HUES6 (cell line): ENCODE results near the gene ABCD1.

Experiments used
- H3K27ac ChIP-seq: 2 replicates; pipeline ENCODE4 v1.7.0; 2013; ENCODE audit warnings: low read depth, mild to moderate bottlenecking, low read length, inconsistent platforms
- H3K27me3 ChIP-seq: 2 replicates; pipeline ENCODE4 v1.6.1; 2013; ENCODE audit warnings: low read length; ENCODE audit not compliant: control insufficient read depth, insufficient read depth
- H3K36me3 ChIP-seq: 2 replicates; pipeline ENCODE4 v1.6.1; 2013; ENCODE audit warnings: low read length; ENCODE audit not compliant: control insufficient read depth, insufficient read depth
- H3K4me1 ChIP-seq: 2 replicates; pipeline ENCODE4 v1.6.1; 2013; ENCODE audit warnings: low read length; ENCODE audit not compliant: control insufficient read depth, insufficient read depth
- H3K4me3 ChIP-seq: 2 replicates; pipeline ENCODE4 v1.5.1; 2013; ENCODE audit warnings: low read depth, low read length
- H3K9ac ChIP-seq: one replicate; pipeline ENCODE4 v1.6.1; 2013; ENCODE audit warnings: mild to moderate bottlenecking, low read length
- H3K9me3 ChIP-seq: 2 replicates; pipeline ENCODE4 v1.6.1; 2013; ENCODE audit warnings: low read depth, low read length; ENCODE audit not compliant: control insufficient read depth, insufficient read depth

Gene ABCD1

DNA sequence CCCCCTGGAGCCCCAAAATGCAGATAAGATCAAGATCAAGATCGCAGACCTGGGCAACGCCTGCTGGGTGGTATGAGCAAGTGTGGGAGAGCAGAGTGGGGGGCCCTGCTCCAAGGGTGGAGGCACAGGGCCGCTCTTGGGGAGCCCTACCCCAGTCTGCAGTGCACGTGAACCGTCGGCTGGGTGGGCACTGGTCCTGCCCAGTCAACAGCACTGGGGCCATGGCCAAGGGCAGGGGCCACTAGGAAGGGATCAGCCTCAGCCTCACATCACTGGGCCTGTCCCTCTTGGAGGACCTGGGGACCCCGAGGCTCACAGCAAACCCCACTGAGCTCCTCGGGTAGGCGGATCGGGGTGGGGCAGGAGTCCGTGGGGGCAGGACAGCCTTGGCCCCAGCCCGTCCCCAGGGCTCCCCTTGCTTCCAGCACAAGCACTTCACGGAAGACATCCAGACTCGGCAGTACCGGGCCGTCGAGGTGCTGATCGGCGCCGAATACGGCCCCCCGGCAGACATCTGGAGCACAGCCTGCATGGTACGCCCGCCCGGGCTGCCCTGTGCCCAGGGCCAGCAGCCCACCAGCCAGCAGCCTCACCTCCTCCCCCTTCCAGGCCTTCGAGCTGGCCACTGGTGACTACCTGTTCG is 59.8 kb downstream of the ABCD1 start:
- Histone ChIP-seq H3K27ac (no peak overlapping the region), H3K4me3 (no peak overlapping the region), H3K9ac (no peak overlapping the region), H3K36me3 (peaks cover 40% of the 10 kb centered on the region), H3K27me3 (no peaks in the 10 kb centered on the region), H3K9me3 (peaks cover 21% of the 10 kb centered on the region; the same call in 1 of the 2 replicates), H3K4me1 (no peaks in the 10 kb centered on the region; the same call in 1 of the 2 replicates)

DNA sequence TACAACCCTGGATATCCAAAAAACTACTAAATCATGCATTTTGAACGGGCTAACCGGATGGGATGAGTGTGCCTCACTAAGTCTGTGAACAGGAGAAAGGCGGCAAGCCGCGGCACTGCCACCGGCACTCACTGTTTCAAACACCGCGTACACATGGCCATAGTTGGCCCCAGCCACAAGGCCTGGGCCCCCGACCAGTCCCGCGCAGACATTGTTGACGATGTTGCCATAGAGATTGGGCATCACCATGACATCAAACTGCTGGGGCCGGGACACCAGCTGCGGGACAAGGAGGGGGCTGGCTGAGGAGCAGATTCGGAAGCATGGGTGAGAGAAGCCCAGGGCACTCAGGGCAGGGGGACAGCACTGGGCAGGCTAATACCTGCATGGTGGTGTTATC is 62.0 kb downstream of the ABCD1 start:
- H3K27ac ChIP-seq: no peak overlapping the region
- no peaks in the 10 kb centered on the region for H3K27me3 ChIP-seq
- no peak overlapping the region for H3K9ac ChIP-seq
- H3K9me3 ChIP-seq: peaks cover 26% of the 10 kb centered on the region; the same call in 1 of the 2 replicates
- H3K4me3 ChIP-seq: no peak overlapping the region
- peaks cover 45% of the 10 kb centered on the region for H3K36me3 ChIP-seq
- H3K4me1 ChIP-seq: no peaks in the 10 kb centered on the region

DNA sequence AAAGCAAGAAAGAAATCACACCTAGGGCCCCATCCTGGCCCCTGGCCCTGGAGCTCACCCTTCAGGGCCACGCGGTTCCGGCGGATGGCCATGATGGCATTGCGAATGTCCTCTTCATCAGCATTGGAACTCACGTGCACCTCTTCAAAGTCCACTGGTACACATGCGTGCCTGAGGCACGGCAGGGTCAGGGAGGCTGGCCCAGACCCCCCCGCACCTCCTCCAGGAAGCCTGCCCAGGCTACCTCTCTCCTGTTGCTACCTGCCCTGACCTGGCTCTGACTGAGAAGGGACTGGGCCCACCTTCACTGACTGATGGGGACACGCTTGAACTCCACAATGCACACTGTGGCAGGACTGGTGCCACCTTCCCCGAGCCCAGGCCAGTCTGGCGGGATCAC is 65.0 kb downstream of the ABCD1 start:
- Histone ChIP-seq H3K9me3 (peaks cover 26% of the 10 kb centered on the region; the same call in 1 of the 2 replicates), H3K27ac (no peak overlapping the region), H3K4me3 (no peak overlapping the region), H3K36me3 (peaks cover 44% of the 10 kb centered on the region), H3K4me1 (peaks cover 4% of the 10 kb centered on the region), H3K27me3 (no peaks in the 10 kb centered on the region), H3K9ac (no peak overlapping the region)

- no peak overlapping the region for H3K4me3 ChIP-seq
- H3K27ac ChIP-seq: no peak overlapping the region
- H3K9me3 ChIP-seq: peaks cover 24% of the 10 kb centered on the region; the same call in 1 of the 2 replicates
- peaks cover 15% of the 10 kb centered on the region for H3K4me1 ChIP-seq
- no peaks in the 10 kb centered on the region for H3K27me3 ChIP-seq
- no peak overlapping the region for H3K9ac ChIP-seq
- H3K36me3 ChIP-seq: peaks cover 32% of the 10 kb centered on the region
Observed at GRCh38 chrX:153791104-153791852, 66.6 kb downstream of the ABCD1 start.

DNA sequence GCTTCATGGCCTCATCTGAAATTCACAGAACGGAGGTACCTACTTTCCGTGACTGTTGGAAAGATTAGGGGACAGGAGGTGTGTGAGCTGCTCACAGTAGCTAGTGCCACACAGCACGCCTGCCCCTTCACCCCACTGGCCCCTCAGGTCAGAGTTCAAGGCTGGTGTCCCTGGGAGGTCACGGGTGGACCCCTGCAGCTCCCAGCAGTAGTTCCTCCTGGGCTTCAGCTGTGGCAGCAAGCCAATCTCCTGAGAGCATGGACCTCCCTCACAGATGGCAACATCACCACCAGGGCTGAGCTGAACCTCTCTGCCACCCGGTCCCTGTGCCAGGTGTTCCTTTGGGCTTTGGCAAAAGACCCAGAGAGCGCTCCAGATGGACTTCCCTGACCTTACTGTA is 67.7 kb downstream of the ABCD1 start:
- H3K36me3 ChIP-seq: peaks cover 33% of the 10 kb centered on the region

DNA sequence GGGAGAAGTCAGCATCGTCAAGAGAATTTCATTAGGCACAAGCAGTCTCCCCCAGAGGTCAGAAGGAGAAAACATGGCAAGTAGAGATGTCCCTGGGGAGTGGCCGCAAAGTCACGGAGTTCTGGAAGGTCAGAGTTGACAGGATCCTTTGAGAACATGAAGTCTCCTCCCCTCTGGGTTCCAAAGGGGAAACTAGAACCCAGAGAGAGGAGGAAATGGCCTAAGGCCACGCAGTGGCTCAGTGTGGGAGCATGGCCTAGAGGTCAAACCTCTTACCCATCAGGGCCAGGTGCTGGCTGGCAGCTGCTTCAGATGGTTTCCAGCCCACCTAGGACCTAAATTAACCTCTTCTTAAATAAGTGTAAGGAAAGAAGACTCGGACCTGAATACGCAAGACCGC is 68.6 kb downstream of the ABCD1 start:
- peak overlapping the region; percentile 93 for H3K9ac ChIP-seq
- H3K36me3 ChIP-seq: peaks cover 35% of the 10 kb centered on the region
- H3K27ac ChIP-seq: no peak overlapping the region

More for the DNA sequence above, 67.7 kb downstream of the ABCD1 start:
- H3K4me3 ChIP-seq: peak overlapping the region; percentile 81; the same call in 1 of the 2 replicates
- peaks cover 15% of the 10 kb centered on the region for H3K4me1 ChIP-seq
- no peak overlapping the region for H3K27ac ChIP-seq
- no peak overlapping the region for H3K9ac ChIP-seq
- H3K9me3 ChIP-seq: peaks cover 20% of the 10 kb centered on the region; the same call in 1 of the 2 replicates
- no peaks in the 10 kb centered on the region for H3K27me3 ChIP-seq

More for the DNA sequence above, 68.6 kb downstream of the ABCD1 start:
- no peaks in the 10 kb centered on the region for H3K27me3 ChIP-seq
- H3K4me3 ChIP-seq: peak overlapping the region; percentile 81
- H3K4me1 ChIP-seq: peaks cover 15% of the 10 kb centered on the region
- H3K9me3 ChIP-seq: peaks cover 20% of the 10 kb centered on the region; the same call in 1 of the 2 replicates
